GM23338 (cell line): ENCODE measurements around the gene PNMA8B.

Experiments used
- EZH2 ChIP-seq: fragments of 200-600 bp; sonication (generic); IDR thresholded peaks from one replicate; pipeline ENCODE4 v1.8.0; 2017; ENCODE audit warnings: antibody characterized with exemption, mild to moderate bottlenecking, low read depth; ENCODE audit not compliant: unreplicated experiment
- EZH2phosphoT487 ChIP-seq: fragments of 200-600 bp; sonication (generic); IDR thresholded peaks from one replicate; pipeline ENCODE4 v1.8.1; 2018; ENCODE audit warnings: antibody characterized with exemption; ENCODE audit not compliant: unreplicated experiment
- POLR2AphosphoS5 ChIP-seq: IDR thresholded peaks from 2 replicates; pipeline ENCODE4 v1.6.1; 2016; ENCODE audit warnings: antibody characterized with exemption, low read depth
- TF ChIP-seq, protein P1 (sequence below), 2 experiments: fragments of 200-600 bp in 1 of 2; sonication (generic) in 1 of 2; conservative IDR thresholded peaks; 2 replicates each; pipeline versions ENCODE4 v1.5.1 to v1.6.1; 2016 to 2017; ENCODE audit warnings: antibody characterized with exemption in 2 of 2, low read depth in 2 of 2, mild to moderate bottlenecking in 2 of 2, moderate library complexity in 1 of 2

DNA sequence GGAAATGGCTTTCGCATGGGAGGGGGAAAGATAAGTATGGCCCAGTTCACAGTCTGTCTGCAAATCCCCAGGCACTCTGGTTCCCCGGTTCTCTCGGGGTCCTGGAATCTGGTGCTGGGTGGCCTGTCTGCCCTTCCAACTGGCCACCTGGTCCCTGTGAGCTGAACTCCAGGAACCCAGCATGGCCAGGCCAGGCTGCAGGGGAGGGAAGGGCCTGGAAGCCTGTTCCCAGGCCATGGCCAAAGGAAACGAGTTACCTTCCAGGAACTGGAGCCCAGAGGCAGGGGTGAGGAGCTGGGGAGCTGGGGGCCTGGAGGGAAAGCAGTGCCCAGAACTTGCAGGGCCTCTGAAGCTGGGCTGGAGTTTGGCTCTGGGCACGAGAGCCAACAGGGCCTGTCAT lies 47.8 kb downstream of the PNMA8B start:
- TF ChIP-seq, protein P1, sequence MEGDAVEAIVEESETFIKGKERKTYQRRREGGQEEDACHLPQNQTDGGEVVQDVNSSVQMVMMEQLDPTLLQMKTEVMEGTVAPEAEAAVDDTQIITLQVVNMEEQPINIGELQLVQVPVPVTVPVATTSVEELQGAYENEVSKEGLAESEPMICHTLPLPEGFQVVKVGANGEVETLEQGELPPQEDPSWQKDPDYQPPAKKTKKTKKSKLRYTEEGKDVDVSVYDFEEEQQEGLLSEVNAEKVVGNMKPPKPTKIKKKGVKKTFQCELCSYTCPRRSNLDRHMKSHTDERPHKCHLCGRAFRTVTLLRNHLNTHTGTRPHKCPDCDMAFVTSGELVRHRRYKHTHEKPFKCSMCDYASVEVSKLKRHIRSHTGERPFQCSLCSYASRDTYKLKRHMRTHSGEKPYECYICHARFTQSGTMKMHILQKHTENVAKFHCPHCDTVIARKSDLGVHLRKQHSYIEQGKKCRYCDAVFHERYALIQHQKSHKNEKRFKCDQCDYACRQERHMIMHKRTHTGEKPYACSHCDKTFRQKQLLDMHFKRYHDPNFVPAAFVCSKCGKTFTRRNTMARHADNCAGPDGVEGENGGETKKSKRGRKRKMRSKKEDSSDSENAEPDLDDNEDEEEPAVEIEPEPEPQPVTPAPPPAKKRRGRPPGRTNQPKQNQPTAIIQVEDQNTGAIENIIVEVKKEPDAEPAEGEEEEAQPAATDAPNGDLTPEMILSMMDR (conservative IDR thresholded peaks at IDR 0.05; ENCODE audit: low read depth in 2 of 2): no peak
- TF ChIP-seq EZH2phosphoT487: no peak
- no peak for TF ChIP-seq EZH2
- no peak for TF ChIP-seq POLR2AphosphoS5
